Ovary (tissue), 3 donors: ENCODE results near the gene GPC6.

Source experiments
- CTCF ChIP-seq, 3 donors: fragments of 450-650 bp in 2 of 3; fragments of 200-600 bp in 1 of 3; IDR thresholded peaks; one replicate each; pipeline versions ENCODE4 v1.5.1 to v1.8.0; 2016 to 2022; ENCODE audit warnings: antibody characterized with exemption in 3 of 3, mild to moderate bottlenecking in 1 of 3
- EP300 ChIP-seq: sonication (generic); formaldehyde crosslinking; IDR thresholded peaks from one replicate; pipeline ENCODE4 v1.6.1; 2017; ENCODE audit warnings: antibody characterized with exemption
- POLR2A ChIP-seq: fragments of 450-650 bp; IDR thresholded peaks from one replicate; pipeline ENCODE4 v1.6.1; 2017; ENCODE audit warnings: antibody characterized with exemption, mild to moderate bottlenecking, moderate library complexity
- donor health status: DM: no; HTN: no; CAD: no.

GRCh38 chr13:94115054-94115453, 888.4 kb downstream of the GPC6 start:
- no peak for TF ChIP-seq CTCF (IDR thresholded peaks at IDR 0.05)
- TF ChIP-seq POLR2A = no peak
- TF ChIP-seq EP300 = no peak
